ENCODE measurements around the gene VASH1.
"Not testable (repeated sequence)": the region's sequence is repeated elsewhere in the genome, so short reads cannot be mapped to it uniquely, and the experiment has no call there.

The VASH1 gene

DNA sequence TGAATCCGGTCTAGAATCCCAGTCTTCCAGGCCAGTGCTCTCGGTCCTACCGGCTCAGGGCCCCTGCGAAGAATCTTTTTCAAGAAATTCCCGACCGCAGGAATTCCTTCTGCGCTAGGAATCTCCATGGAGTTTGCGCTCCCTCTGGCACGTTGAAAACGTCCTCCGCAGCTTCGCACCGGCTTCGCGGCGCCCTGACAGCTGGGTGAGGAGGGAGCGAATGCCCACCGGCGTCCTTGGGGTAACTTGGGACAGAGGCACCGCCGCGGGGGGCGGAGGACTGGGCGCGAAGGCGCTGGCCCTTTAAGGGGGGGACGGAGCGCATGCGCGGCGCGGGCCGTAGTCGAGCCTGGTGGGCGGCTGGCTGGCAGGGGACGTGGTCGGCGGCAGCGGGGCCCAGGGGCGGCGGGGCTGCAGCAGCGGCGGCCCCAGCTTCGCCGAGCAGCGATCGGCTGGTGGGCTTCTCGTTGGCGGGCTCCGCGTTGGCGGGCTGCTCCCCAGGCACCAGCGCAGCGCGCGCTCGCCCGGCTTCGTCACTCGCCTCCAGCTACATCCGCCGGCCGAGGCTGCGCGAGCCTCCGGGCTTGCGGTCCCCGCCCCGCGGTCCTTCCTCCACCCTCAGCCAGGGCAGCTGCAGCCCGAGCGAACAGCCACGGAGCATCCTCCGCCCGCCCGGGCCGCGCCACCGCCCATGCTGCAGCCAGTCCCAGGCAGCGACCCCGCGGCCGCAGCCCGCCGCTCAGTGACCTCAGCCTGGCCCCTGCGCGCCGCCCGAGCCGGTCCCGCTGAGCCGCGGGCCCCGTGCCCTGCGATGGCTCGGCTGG is at the start of gene VASH1:
VASH1 (plus strand) TSS at position 333 of the 824 bp plus-strand sequence. CDS start 1,354 bp downstream, outside the sequence.
- peak; percentile 63 to 73 for DNase-seq

DNA sequence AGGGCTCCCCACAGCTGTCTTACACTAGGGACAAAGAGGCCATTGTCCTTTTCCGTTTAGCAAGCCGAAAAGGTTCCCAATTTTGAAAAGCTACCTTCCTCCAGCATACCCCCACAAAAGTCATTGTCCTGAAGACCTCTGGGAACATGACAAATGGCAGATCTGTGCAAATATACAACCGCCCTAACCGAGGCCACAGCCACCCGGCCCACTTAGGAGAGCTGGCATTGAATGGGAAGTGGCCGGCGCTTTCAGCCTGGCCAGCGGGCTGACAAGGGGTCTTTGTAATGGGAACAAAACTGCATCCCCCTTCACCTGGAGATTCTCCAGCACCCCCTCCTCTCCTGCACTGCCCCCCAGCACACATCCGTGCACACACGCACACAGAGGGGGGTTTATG is 48.1 kb upstream of the VASH1 start:
- no peak for DNase-seq

DNA sequence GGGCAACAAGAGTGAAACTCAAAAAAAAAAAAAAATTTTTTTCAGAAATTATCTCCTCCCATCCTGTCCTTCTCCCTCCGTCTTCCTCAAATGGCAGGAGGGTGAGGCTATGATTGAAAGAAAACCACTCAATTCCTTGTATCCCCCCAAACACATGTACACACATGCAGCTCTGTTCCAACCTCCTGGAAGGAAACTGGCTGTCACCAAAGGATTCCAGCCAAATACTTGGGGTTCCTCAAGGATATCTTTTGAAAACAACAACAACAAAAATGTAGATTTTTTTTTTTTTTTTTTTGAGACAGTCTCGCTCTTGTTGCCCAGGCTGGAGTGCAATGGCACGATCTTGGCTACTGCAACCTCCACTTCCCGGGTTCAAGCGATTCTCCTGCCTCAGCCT is 46.8 kb upstream of the VASH1 start:
- DNase-seq, result no peak

DNA sequence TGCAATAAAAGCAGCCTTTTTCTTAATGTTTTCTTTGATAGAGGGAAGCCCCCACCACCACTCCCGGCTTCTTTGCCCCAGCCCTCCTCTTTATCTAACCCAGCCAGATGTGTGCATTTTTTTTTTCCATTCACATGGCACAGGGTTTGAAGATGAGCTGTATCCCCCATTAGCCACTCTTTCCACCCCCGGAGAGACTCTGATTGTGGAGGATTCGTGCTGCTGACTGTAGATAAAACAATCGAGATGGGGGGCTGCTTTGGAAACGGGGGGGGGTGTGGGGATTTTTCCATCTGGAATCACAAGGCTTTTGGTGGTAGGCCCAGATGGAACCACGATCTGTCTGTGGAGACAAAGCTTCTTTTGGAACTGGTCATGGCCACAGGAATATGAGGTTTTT is 46.2 kb upstream of the VASH1 start:
- DNase-seq, result no peak

DNA sequence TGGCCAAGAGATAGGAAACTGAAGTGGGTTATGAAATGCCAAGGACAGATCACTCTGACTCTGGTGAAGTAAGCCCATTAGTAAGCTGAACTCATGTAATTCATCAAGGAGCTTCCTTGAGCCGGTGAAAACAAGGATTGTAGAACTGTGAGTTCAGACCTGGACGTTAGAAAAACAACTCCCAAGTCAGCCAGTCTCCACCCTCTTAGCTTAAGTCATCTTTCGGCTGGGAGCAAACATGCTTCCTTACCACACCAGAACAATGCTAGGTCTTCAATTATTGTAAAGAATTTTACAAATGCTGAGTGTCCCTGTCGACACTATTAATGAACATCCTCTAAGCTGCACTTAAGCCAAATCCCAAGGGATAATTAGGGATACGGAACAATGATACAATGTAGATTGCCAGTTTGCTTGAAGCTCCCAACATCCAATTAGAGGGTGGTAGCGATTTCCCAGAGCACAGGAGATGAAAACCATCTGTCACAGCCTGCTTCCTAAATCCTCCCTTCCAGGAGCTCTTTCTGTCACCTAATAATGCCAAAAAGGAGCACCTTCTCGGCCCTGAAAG is 45.7 kb upstream of the VASH1 start:
- no peak for DNase-seq

DNA sequence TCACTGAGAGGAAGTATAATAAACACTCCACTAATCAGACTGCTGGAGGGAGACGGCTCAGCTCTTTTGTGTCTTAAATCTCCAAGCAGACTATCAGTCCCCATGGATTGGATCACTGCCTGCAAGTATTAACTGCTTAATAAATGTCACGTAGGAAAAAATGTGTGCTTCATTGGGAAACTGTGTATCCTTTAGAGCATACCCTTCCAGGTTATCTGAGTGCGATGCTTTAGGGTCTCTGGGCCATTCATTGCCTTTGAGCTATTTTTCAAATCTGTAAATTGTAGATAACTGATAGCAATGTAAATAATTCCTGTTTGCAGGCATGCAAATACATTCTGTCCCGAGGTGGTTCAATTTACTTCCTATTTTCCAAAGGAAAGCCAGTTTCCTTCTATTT is 45.0 kb upstream of the VASH1 start:
- DNase-seq, result no peak

DNA sequence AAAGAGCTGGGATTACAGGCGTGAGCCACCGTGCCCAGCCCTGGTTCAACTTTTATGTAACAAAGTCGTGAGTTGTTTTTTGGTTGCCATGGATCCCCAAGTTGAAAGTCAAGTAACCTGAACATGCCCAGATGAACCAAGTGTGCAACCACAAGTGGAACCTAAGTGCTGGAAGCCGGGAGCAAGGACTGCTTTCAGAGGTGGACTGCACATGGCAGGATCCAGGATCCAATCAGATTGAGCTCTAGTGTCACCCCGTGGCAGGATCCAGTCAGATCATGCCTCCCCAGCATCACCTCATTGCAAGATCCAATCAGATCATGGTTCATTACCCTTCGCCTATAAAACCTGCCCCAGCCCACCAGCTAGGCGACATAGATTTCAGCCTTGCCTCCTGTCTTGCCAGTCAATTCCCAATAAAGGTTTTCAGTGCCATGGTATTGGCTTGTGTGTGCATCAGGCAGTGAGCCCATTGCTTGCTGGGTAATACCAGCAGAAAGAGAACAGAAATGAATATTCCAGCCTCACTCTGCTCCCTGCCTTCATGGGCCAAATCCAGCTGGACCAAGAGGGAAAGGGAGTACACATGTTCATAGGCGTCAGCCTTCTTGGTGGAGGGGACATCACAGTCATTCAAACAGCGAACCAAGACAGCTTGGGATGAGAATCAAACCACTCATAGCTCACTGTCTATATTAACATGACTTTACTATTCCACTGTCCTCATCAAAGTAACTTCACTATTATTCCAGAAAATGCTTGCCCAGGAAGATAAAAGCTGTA is 43.6 kb upstream of the VASH1 start:
- no peak for DNase-seq

DNA sequence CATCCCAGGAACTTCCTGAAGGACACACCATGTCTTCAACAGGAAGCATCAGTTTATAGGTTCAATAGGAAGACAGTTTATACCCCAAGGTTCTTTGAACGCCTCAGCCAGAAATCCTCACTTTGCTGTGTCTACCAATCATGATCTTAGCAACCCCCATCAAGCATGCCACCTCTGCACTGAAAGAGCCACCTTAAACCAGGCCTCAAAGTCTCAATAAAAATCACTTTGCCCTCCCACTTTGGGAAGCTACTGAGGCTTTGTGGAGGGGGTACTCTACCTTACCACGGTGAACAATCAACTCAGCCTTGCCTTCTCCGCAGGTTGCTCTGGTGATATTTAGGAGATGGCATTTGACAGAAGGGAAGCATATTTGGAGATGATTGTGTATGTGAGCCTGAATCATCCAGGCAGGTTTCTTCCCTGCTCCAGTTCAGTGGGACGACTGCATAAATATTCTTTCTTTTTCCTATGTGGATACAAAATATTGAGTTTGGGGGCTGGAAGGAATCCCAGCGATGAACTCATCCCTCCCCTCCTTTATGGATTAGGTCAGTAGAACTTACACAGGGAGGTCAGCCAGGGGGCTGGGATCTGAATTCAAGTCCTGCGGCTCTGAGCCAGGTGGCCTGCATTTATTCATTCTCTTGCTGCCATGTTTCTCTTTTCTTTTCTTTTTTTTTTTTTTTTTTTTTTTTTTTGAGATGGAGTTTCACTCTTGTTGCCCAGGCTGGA is 42.8 kb upstream of the VASH1 start:
- no peak for DNase-seq

DNA sequence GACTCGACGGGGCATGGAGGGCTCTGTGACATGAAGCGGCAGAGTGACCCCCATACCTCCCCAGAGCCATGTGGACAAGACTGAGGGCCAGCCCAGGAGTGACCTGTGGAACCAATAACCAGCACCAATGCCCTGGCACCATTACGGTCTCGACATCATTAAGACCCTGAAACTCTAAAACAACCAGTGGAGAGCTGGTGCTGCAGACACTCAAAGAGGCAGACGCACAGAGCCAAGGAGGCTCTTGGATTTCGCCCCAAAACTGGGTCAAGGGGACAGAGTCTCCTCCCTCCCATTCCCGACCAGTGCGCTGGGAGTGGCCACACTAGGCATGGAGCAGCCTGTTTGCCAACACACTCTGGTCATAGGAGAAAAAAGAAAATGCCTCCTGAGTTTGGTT is 41.6 kb upstream of the VASH1 start:
- no peak for DNase-seq

DNA sequence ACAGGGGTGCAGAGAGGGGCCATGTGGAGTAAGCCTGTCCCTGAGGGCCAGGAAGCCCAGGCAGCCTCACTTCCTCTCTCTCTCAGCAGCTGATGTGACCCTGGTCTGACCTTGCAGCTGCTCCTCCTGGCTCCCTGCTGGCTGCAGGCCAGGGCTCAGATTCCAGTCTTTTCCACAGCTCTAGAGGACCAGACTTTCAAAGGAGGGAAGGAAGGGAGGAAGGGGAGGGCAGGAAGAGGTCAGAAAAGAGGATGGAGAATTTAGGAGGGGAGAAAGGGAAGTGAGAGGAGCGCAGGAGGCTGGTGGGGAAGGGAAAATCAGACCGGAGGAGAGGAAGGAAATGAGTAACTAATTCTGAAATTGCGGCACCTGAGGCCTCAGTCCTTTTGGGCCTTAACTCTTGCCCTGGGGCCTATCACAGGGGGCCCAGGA is 40.9 kb upstream of the VASH1 start:
- no peak for DNase-seq

DNA sequence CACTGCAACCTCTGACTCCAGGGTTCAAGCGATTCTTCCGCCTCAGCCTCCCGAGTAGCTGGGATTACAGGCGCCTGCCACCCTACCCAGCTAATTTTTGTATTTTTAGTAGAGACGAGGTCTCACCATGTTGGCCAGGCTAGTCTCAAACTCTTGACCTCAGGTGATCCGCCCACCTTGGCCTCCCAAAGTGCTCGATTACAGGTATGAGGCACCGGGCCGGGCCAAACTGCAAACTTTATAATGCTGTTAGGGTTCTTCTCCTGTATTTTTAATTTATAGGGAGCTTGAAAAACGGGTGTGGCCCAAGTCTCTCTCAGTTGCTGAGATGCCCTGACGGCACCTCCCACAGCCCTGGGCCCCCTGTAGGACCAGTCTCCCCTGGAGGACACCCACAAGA is 39.8 kb upstream of the VASH1 start:
- not testable (repeated sequence) for DNase-seq

DNA sequence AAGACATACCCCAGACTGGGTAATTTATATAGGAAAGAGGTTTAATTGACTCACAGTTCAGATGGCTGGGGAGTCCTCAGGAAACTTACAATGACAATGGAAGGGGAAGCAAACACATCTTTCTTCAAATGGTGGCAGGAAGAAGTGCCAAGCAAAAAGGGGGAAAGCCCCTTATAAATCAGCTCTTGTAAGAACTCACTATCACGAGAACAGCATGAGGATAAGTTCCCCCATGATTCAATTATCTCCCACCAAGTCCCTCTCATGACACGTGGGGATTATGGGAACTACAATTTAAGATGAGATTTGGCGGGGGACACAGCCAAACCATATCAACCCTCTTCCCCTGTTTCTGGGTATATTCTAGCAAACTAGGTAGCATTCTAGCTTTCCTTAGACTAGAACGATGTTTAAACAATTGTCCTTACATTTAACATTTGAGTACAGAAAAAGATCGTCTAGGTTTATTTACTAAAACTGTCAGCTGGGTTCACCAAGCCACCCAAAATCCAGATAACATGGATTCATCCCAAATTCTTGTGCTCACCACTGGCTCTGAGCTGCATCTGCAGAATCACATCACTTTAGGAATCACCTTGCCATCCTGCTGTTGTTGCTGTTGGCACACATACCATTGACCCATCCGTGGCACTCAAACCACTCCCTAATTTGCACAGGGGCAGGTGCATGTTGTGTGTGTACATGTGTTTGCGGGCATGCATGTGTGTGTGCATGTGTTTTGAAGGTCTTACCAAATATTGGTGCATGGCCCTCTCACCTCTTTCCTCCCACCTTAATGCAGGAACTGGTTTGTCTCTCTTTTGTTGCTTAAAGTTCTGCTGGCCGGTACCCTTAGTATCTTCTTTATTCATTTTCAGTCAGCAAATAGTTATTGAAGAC is 36.4 kb upstream of the VASH1 start:
- DNase-seq, result no peak

DNA sequence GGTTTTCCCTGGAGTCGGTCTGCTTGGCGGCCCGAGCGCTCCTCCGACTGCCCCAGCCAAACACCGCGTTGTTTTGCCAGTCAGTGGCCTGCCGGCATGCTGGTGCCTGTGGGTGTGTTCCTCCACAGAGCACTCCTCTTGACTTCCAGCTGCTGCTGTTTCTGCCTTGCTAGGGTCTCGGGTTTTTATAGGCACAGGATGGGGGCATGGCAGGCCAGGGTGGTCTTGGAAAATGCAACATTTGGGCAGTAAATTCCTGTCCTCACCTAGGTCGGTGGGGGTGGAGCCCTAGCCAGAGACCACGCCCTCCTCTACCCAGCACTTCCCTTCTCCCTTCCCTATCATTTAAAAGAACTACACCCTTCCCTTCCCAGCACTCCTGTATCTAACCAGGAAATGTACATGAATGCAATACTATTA is 34.7 kb upstream of the VASH1 start:
- no peak for DNase-seq

DNA sequence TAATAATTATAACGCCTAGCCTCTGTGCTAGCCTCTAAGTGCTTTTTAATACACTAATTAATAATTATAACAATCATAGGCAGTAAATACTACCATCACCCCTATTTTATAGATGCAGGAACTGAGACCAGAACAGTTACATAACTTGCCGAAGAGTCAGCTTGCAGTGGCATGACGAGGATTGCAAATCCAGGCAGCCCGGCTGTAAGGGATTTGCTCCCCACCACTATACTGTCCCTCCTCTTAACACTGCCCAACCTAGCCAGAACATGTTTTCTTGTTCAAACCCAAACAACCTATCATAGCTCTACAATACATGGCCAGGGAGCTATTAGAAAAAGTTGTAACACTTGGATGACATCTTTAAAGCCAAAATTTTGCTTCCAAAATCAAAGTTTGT is 33.9 kb upstream of the VASH1 start:
- no peak for DNase-seq

DNA sequence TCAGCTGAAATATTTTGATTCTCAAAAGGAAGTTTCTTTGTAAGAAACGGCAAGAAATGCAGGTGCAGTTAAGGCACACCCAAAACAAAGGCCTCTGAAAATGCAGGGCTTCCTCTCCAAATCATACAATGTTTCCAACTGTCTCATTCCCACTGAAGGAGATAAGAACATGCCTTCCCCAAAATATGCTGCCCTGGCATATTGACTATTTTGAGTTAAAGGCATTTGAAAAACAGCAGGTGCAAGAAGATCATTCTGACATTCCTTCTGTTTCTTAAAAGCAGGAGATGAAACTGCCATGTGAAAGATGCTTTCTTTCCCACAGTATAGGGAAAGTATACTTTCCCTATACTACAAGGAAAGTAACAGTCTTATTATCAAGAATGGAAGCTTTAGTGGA is 33.4 kb upstream of the VASH1 start:
- no peak for DNase-seq

DNA sequence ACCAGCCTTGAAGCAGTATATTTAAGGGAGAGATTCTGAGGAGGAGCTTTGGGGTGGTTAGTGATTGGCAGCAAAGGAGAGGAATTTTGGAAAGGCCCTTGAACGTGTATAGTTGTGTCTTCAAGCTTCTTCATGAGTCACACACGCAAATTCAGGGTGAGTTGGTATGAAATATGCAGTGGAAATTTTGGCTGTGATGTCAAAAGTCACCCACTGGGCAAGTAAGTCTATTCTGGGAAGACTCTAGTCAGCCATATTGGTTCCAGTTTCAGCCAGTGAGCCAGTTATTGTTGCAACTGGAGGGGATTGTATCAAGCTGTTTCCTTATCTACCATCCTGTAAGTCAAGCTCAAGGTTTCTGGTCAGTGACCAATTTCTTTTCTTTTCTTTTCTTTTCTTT is 32.0 kb upstream of the VASH1 start:
- DNase-seq, result no peak

DNA sequence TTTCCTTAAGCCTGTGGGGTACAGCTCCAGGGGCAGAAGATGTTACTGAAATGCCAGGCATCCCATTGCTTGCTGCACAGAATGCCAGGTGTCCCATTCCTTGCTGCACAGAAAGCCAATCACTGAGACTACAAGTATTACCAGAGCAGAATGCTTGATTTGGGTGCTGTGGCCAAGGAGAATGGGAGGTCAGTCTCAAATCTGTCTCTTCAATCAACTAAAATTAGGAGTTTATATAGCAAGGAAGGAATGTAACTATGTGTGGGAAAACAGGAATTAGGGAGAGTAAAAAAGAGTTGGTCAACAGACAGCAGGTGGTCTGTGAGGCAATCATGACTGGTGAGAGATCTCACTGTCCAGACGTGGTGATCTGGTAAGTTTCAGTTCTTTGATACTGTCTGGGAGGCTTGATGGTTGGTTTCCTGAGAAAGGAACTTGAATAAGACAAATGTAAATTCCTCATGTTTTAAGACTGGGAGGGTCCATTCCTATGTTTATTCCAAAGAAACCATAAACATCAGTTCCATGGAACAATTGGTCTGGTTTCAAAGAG is 31.2 kb upstream of the VASH1 start:
- DNase-seq, result no peak

DNA sequence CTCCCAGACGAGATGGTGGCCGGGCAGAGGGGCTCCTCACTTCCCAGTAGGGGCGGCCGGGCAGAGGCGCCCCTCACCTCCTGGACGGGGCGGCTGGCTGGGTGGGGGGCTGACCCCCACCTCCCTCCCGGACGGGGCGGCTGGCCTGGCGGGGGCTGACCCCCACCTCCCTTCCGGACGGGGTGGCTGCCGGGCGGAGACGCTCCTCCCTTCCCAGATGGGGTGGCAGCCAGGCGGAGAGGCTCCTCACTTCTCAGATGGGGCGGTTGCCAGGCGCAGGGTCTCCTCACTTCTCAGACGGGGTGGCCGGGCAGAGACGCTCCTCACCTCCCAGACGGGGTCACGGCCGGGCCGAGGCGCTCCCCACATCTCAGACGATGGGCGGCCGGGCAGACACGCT is 26.8 kb upstream of the VASH1 start:
- DNase-seq, result not testable (repeated sequence)

DNA sequence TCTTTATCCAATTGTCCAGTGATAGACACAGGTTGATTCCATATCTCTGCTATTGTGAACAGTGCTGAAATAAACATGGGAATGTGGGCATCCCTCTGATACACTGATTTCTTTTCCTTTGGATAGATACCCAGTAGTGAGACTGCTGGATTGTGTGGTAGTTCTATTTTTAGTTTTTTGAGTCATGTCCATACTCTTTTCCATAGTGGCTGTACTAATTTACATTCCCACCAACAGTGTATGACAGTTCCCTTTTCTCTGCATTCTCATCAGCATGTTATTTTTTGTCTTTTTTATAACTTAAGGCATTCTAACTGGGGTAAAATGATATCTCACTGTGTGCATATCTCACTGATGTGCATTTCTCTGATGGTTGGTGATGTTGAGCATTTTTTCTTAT is 24.8 kb upstream of the VASH1 start:
- DNase-seq, result no peak

DNA sequence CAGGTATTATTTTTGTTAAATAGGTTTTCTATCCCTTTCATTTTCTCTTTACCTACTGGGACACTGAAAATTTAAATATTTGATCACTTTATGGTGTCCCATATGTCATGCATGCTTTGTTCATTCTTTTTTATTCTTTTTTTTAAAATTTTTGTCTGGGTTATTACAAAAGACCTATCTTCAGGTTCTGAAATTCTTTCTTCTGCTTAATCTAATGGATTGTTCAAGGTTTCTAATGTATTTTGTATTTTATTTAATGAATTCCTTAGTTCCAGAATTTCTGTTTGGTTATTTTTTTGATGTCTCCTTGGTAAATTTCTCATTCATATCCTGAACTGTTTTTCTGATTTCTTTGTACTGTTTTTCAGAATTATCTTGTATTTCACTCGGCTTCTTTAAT is 20.2 kb upstream of the VASH1 start:
- no peak for DNase-seq

DNA sequence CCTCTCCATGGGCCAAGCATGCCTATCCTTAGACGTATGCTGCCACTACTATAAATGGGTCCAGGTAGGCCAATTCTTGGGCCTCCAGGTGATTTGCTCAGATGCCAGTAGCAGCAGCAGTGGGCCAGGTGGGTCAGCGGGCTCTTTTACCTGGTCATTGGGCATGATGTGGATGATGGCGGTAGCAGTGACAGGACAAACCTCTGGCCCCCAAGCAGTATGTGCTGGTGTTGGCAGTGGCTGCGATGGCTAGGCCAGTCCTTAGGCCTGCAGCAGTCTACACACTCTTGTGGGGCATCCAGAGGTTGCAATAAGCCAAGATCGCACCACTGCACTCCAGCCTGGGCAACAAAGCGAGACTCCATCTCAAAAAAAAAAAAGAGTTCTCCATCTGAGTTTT is 19.1 kb upstream of the VASH1 start:
- no peak for DNase-seq

DNA sequence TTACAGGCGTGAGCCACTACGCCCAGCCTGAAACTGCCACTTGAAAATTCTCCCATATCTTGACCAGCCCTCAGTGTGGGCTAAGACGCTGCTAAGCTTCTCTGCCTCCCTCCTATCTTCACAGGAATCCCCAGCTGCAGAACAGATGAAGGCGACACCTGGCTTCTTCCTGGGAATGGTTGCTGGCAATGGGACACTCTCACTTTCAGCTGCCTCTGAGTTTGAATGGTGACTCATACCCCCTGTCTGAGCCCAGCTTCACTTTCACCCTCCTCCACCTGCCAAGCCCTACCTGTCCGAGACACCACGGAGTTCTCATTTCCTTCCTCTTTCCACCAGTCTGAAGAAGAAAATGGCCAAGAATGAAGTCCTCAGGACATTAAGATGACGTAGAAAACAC is 18.3 kb upstream of the VASH1 start:
- DNase-seq, result no peak

Measured in stimulated activated CD4-positive, alpha-beta T cell treated with anti-CD3 and anti-CD28 coated beads, Interleukin-2, amount 100 ng/mL, for 24 hours (primary cell).